HG03565 (cell line): Measurements from ENCODE around the gene ATP5ME.

ENCODE experiments used
- ATAC-seq: cut with Tn5 transposase; IDR thresholded peaks from one replicate; pipeline ENCODE4 v1.9.1; 2021; ENCODE audit warnings: mild to moderate bottlenecking, moderate library complexity; ENCODE audit not compliant: unreplicated experiment

Gene ATP5ME

GRCh38 chr4:623914-624566 lies 50.0 kb downstream of the ATP5ME start:
- ATAC-seq, result no peak

GRCh38 chr4:622996-623913 lies 50.8 kb downstream of the ATP5ME start:
- ATAC-seq, result no peak
